GM23338 (cell line): Measurements from ENCODE around the gene IL9.

Source experiments
- CTCF ChIP-seq, 2 experiments: fragments of 200-600 bp in 1 of 2; sonication (generic) in 1 of 2; conservative IDR thresholded peaks; 2 replicates each; pipeline versions ENCODE4 v1.5.1 to v1.6.1; 2016 to 2017; ENCODE audit warnings: antibody characterized with exemption in 2 of 2, low read depth in 2 of 2, mild to moderate bottlenecking in 2 of 2, moderate library complexity in 1 of 2
- EZH2 ChIP-seq: fragments of 200-600 bp; sonication (generic); IDR thresholded peaks from one replicate; pipeline ENCODE4 v1.8.0; 2017; ENCODE audit warnings: antibody characterized with exemption, mild to moderate bottlenecking, low read depth; ENCODE audit not compliant: unreplicated experiment
- EZH2phosphoT487 ChIP-seq: fragments of 200-600 bp; sonication (generic); IDR thresholded peaks from one replicate; pipeline ENCODE4 v1.8.1; 2018; ENCODE audit warnings: antibody characterized with exemption; ENCODE audit not compliant: unreplicated experiment
- NANOG ChIP-seq: IDR thresholded peaks from 2 replicates; pipeline ENCODE4 v1.6.1; 2016; ENCODE audit warnings: antibody characterized with exemption, borderline replicate concordance
- POLR2AphosphoS5 ChIP-seq: IDR thresholded peaks from 2 replicates; pipeline ENCODE4 v1.6.1; 2016; ENCODE audit warnings: antibody characterized with exemption, low read depth

DNA sequence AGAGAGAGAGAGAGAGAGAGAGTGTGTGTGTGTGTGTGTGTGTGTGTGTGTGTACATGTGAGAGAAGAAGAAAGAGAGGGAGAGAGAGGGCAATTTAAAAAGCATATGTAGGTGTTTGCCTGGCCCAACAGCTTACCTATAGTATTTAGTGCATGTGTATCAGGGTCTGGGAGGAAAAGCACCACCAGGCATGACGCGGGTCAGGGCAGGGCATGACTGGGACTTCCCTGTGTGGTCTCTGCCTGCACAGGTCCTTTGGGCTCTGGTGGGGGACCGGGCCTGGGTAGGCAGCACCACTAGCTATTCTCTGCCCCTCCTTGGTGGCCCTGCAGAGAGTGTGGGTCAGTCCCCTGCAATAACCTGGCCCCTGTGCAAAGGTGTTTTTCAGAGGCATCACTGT is 16.1 kb downstream of the IL9 start:
- TF ChIP-seq CTCF (conservative IDR thresholded peaks at IDR 0.05; ENCODE audit: low read depth in 2 of 2) (no peak), POLR2AphosphoS5 (no peak), EZH2 (no peak), NANOG (no peak), EZH2phosphoT487 (no peak)
